ENCODE results near the gene CCDC14.

- TF ChIP-seq YY1 (IDR thresholded peaks at IDR 0.05; ENCODE audit: insufficient read depth, insufficient read length) (no peak), SUZ12 (IDR thresholded peaks at IDR 0.05; ENCODE audit: extremely low read depth, insufficient read depth, insufficient read length) (no peak), ZNF274 (IDR thresholded peaks at IDR 0.05; ENCODE audit: low read depth, low read length) (no peak)
Observed at GRCh38 chr3:123920868-123921267, 40.2 kb downstream of the CCDC14 start.
